NCI-H1092 treated with DMSO at 0.1 percent for 48 hours (cell line): ENCODE results near the gene GADD45A.
"Not testable (repeated sequence)": the region's sequence is repeated elsewhere in the genome, so short reads cannot be mapped to it uniquely, and the experiment has no call there.

Experiments used
- DNase-seq: peaks from one replicate; lab custom pipeline; 2025; lab: John Stamatoyannopoulos, UW

The GADD45A gene

DNA sequence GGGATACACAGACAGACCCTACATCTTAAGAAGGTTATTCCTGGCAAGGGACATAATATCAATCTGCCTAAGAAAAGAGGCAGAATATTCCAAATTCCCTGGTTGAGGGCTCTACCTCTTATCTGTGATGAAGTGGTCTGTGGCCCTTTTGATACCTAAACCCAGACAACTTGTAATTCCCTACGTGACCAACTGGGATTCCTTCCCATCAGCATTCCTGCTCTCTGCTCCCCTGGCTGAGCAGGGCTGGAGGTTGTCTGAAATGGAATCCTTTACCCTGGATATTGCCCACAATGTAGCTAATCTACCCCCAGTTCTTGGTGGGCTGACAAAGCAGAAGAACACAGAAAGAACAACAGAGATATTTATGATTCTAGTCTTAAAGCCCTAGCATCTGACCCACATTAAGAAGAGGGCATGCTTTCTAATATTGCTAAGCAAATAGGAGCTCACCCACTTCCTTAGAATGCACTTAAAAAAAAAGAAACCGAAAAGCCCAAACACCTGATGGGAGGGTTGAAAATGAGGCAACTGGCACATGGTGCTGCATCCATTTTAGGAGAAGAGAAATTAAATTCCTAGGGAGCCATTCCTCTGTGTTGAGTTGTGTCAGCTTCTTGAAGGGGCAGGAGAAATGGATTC lies 36.8 kb downstream of the GADD45A start:
- DNase-seq: no peak

DNA sequence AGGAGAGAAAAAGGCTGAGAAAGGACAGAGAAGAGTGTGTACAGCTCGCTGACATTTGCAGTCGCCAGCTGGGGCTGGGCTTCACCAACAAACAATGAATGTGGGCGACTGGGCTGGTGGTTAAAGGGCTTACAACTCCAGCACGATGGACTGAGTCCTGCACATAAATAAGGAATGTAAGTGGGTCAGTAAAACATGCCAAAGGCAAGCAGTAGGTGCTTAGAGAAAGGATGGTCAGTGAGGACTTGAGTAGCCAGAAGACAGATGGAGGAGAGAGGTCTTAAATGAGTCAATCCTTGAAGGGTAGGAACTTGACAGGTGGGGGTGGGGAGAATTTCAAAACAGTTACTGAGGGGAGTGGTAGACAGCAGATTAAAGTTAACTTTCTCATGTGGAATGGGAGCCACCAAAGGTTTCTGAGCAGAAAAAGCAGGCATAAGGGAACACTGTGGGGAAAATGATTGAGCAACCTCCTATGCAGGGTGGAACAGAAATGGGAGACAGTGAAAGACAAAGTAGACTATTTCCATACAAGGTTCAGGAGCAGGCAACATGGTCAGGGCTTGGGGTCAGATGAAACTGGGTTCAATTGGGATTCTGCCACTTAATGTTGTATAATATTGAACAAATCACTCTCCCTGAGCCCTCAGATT lies 37.4 kb downstream of the GADD45A start:
- no peak for DNase-seq

DNA sequence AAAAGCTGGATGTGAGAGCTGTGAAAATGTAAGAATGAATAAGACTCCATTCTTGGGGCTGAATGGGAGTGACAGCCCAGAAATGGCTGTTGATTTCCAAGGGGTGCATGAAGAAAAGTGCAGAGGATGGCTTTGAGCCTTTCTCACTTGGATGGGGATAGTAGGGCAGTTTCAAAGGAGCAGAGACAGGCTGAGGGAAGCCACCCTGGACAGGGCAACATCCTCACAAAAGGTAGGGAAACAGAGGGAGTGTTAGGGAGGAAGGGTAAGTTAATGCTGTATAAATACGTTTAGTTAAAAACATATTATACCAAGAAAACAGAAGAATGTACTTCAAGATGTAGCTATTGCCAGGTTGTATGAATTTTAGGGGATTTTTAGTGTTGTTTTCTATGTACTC lies 38.1 kb downstream of the GADD45A start:
- DNase-seq: no peak

DNA sequence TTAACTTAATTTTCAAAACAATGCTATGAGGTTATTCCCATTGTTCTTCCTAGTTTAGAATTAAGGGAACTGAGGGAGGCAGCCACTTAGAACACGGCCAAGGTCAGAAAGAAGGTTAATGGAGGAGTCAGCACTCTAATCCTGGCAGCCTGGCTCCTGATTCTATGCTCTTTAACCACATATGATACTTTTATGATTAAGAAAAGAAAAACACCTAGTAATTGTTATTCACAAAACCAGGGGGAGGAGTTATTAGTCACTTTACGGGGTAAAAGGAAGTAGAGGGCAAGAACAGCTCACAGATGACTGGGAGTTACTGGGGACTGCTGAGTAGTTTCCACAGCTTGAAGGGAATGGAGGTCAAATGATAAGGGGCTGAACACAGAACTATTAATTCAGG lies 38.6 kb downstream of the GADD45A start:
- no peak for DNase-seq

DNA sequence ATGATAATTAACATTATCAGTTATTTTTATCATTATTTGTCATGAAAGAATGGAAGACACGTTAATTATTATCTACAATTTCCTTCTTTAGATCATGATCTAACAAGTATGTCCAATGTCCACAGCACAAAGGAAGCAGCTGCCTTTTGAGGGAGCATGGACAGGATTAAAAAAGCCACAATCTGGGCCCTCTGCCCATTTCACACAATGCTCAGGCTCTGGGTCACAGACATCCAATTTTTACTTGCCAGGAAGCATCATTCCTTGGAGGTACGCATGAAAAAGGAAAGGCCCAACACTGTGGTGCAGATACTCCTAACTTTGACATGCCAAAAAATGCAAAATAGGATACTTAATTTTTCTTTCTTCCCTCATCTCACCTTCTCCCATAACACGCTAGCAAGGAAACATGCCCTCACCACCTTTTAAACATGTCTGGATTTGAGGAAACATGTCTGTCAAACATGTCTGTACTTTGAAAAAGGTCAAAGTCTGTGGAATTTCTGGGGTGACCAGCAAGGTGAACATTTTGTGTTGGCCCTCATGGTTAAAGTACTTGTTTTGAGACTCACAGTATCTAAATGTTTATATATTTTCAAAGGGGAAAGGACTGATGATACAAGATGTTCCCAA lies 40.0 kb downstream of the GADD45A start:
- DNase-seq: peak; percentile 71

DNA sequence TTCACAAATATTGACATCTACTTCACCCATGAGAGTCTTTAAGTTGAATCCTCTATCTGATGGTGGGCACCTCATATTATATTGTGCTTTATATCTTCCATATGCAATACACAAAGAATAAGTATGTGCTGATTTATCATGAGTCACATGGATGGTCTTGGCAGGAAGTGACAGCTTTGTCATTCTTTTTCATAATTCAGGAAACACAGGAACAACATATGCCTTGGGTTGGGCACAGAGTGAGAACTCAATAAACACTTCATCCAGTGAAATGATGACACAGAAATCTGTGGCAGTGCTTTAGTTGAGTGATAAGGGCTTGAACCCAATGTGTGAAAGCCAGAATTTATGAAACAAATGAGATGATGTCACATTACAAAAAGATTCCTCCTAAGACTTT lies 41.2 kb downstream of the GADD45A start:
- no peak for DNase-seq

DNA sequence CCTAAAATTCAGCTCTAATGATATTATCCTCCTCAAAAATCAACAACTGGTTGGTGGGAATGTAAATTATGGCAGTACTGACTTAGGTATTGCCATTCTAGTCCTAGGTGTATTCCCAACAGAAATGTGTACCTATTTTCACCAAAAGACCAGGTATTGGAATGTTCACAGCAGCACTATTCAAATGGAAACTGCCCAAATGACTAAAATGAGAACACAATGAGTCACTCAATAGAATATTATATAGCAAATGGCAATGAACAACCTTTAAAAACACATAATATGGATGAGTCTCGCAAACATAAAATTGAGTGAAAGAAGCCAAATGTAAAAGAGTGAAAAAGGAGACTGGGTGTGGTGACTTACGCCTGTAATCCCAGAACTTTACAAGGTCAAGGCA lies 44.9 kb downstream of the GADD45A start:
- DNase-seq: no peak

DNA sequence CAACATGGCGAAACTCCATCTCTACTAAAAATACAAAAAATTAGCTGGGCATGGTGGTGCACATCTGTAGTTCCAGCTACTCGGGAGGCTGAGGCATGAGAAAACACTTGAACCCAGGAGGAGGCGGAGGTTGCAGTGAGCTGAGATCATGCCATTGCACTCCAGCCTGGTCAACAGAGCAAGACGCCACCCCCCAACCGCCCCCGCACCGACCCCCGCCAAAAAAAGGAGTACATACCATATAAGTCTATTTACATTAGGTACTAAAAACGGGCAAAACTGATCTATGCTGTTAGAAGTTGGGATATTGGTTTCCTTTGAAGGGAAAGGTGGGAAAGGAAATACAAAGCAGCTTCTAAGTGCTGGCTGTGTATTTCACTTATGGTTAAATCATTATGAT lies 45.3 kb downstream of the GADD45A start:
- not testable (repeated sequence) for DNase-seq

DNA sequence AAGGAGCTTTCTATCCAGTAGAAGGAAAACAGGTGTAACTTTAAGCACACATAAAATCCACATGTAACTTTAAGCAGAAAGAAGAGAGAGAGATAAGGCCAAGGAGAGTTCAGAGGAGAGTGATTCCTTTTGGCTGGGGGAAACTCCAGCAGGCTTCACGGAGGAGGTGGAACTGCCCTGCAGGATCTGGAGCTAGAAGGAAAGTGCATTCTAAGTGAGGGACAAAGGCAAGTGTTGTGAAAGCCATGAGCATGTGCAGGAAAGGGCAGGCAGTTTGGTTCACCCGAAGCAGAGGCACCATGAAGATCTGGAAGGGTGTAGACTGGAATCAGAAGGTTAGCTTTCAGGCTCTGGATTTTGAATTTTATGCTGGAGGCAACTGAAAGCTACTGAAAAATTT lies 46.3 kb downstream of the GADD45A start:
- DNase-seq: no peak

DNA sequence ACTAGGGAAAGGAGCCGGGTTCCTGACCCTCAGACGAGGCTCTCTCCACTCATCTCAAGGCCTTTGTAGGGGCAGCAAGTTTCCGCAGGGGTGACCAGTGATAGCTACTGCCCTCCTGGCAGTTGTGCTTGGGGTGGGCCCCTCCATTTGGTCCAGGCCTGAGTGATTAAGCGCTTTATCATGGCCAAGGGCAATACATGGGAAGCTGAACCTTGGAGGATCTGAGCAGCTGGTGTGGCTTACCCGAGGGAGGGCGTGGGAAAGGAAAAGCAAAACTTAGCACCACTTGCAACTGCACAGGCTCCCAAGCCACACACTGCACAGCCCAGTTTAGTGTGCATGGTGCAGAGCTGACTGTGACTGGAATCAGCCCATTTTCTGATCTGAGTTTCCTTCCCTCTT lies 47.8 kb downstream of the GADD45A start:
- no peak for DNase-seq

DNA sequence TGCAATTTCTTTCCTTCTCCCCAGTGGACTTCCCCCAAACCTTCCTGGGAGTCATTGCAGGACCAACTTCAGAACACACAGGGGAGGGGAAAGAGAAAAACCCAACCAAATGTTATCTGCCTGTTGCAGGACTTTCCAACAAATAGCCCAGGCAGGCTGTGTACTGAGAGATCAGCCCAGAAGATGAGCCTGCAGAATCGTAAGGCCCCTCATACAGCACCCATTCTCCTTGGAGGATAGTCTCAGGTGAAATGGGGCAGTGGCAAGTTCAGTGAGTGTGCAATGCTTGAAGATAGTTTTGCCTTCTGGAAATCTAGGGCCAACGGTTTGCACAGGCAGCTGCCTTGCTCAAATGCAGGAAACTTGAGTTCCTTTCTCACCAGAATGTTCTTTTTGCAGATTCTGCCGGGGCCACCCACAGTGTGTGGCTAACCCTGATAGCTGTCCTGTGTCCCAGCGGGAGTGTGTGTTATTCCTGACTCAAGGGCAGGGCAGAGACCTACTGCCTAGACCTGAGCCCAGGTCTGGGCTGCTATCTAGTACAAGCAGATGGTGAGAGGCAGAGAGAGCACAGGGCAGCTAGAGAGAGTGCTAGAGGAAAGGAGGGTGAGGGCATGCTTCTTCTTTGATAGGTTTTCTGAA lies 48.8 kb downstream of the GADD45A start:
- DNase-seq: no peak

DNA sequence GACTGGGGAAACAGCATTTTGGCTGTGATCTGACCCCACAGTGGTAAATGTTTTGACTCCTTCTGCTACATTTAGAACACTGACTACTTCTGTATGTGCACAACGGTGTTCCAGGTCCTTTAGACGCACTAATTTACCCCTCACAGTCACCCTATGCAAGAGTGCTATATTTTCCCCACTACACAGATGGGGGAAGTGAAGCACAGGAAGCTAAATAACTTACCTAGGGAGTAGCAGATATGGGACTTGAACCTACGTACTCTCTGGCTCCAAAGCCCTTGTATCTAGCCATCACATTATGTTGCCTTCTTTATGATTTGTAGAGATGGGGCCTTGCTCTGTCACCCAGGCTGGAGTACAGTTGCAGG lies 49.3 kb downstream of the GADD45A start:
- DNase-seq: no peak

DNA sequence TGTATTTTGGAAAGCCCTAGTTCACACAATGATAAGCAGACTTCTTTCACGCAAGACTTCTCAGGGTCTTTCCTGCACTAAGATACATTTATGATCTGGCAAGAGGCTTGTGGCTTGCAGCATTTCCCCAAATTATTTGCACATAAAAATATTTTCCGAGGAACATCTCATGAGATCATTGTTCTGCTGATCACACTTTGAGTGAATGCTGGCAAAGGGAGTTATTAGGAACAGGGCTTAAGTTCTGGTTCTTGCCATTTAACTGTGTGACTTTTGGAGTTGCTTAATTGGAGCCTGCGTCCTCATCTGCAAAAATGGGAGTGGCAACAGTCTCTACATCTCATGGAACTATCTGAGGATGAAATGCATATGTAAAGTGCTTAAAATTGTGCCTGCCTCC lies 50.2 kb downstream of the GADD45A start:
- no peak for DNase-seq

DNA sequence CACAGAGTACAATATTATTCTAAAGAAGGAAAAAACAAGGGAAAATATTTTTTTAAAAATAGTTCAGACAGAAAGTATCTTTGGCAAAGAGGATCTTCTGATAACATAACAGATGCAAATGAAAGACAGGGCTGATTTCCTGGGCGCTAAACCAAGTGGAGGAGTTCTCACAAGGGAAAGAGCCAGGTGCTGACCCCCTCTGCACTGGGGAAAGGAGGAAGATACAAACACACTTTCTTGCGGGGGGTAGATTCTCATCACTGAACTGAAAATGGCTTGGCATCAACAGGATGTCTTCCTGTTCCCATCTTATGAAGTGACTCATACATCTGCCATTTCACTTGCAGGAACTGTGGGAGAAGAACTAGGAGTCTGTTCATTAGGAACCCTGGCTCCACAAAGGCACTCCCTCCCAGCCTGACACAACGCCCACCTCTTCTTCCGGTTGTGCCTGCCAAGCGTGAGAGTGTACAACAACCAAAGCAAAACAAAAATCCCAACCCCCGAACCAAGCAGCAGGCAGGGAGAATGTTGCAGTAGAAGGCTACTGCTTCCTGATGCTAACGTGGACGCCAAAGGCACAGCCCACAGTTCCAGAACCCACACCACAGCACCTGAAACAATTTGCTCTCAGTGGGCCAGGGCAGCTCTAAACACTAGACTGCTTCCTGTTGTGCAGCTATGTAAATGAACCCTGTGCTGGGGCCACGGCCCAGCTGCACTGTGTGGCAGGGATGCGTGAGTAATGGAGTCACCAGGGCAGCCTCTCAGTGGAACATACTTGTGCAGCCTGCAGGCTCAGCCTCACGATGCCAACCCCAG lies 51.0 kb downstream of the GADD45A start:
- DNase-seq: peak; percentile 60

DNA sequence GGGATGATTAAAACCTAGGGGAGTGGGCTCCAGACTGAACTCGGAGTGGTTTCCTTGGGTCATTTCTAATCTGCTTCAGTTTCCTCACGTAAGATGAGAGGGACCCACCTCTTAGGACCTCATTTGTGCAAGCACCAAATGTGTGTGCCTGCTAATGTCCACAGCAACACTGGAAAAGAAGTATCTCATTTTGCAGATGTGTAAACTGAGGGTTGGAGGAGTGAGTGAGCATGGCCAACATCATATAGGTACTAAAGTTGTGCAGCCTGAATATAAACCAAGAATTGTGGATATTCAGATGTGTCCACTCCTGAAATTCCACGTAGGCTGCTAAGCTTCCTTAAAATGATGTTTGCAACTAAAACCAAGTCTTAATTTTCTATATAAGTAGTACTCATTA lies 51.7 kb downstream of the GADD45A start:
- DNase-seq: no peak

DNA sequence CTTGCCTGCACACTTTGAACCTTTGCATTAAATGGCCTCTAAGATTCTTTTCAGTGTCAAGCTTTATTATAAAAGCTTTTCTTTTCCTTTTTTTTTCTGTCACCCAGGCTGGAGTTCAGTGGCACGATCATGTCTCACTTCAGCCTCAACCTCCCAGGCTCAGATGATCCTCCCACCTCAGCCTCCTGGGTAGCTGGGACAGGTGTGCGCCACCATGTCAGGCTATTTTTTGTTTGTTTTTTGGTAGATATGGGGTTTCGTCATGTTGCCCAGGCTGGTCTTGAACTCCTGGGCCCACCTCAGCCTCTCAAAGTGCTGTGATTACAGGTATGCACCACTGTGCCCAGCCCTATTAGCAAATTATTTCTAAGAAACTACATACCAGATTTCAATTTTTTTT lies 52.9 kb downstream of the GADD45A start:
- DNase-seq: no peak
